Cardiac fibroblast (primary cell): ENCODE measurements around the gene MPST.

Experiments
- DNase-seq, 2 donors: peaks; one replicate each; pipeline versions ENCODE4 v3.0.0 to v3.0.0-alpha.2; 2010; ENCODE audit warnings: low read depth in 2 of 2
- H3K4me3 ChIP-seq, 2 donors: replicated peaks in 1 of 2; 1 replicate in 1 of 2; 2 replicates in 1 of 2; pipeline ENCODE4 v1.5.1; 2011; ENCODE audit warnings: low read depth in 2 of 2, low read length in 2 of 2, mild to moderate bottlenecking in 2 of 2, moderate library complexity in 1 of 2
- TF ChIP-seq, protein P1 (sequence below): IDR thresholded peaks from one replicate; pipeline ENCODE4 v1.5.1; 2011; ENCODE audit warnings: low read depth, mild to moderate bottlenecking, low read length, inconsistent platforms

MPST gene

GRCh38 chr22:37079158-37079557 is 59.6 kb downstream of the MPST start:
- no peak for DNase-seq
- no peak overlapping the region for H3K4me3 ChIP-seq
- TF ChIP-seq, protein P1, sequence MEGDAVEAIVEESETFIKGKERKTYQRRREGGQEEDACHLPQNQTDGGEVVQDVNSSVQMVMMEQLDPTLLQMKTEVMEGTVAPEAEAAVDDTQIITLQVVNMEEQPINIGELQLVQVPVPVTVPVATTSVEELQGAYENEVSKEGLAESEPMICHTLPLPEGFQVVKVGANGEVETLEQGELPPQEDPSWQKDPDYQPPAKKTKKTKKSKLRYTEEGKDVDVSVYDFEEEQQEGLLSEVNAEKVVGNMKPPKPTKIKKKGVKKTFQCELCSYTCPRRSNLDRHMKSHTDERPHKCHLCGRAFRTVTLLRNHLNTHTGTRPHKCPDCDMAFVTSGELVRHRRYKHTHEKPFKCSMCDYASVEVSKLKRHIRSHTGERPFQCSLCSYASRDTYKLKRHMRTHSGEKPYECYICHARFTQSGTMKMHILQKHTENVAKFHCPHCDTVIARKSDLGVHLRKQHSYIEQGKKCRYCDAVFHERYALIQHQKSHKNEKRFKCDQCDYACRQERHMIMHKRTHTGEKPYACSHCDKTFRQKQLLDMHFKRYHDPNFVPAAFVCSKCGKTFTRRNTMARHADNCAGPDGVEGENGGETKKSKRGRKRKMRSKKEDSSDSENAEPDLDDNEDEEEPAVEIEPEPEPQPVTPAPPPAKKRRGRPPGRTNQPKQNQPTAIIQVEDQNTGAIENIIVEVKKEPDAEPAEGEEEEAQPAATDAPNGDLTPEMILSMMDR: no peak
